Tibial nerve (tissue), 4 donors: ENCODE measurements around the gene RGMB. TPM values are rescaled to one million over a fixed set of nuclear protein-coding genes. Genes with fewer than 3 reads are reported as not detected.
"Not testable (repeated sequence)": the region's sequence is repeated elsewhere in the genome, so short reads cannot be mapped to it uniquely, and the experiment has no call there.

Experiments
- DNase-seq, 2 donors: peaks; one replicate each; pipeline ENCODE4 v3.0.0-alpha.2; 2019; ENCODE audit warnings: low spot score in 2 of 2
- H3K27ac ChIP-seq, 4 donors: fragments of 200-600 bp; sonication (generic) in 3 of 4; one replicate each; pipeline ENCODE4 v1.5.1; 2017 to 2019; ENCODE audit warnings: mild to moderate bottlenecking in 1 of 4
- H3K27me3 ChIP-seq, 2 donors: fragments of 200-600 bp; sonication (generic) in 1 of 2; one replicate each; pipeline versions ENCODE4 v1.5.1 to v1.6.0; 2017 to 2019
- H3K36me3 ChIP-seq, 3 donors: fragments of 200-600 bp; sonication (generic); one replicate each; pipeline ENCODE4 v1.5.1; 2018 to 2019
- H3K4me1 ChIP-seq, 4 donors: fragments of 200-600 bp; sonication (generic) in 3 of 4; one replicate each; pipeline ENCODE4 v1.5.1; 2017 to 2019
- H3K4me3 ChIP-seq, 4 donors: fragments of 200-600 bp; sonication (generic) in 3 of 4; one replicate each; pipeline ENCODE4 v1.5.1; 2017 to 2019; ENCODE audit warnings: mild to moderate bottlenecking in 1 of 4, moderate library complexity in 1 of 4
- H3K9me3 ChIP-seq, 4 donors: fragments of 200-600 bp; sonication (generic) in 3 of 4; one replicate each; pipeline ENCODE4 v1.5.1; 2017 to 2019
- EP300 ChIP-seq, 2 donors: sonication (generic); formaldehyde crosslinking; IDR thresholded peaks; one replicate each; pipeline ENCODE4 v1.6.1; 2017; ENCODE audit warnings: antibody characterized with exemption in 2 of 2, mild to moderate bottlenecking in 1 of 2
- POLR2A ChIP-seq, 2 donors: fragments of 450-650 bp; IDR thresholded peaks; one replicate each; pipeline ENCODE4 v1.6.1; 2017; ENCODE audit warnings: antibody characterized with exemption in 2 of 2, mild to moderate bottlenecking in 2 of 2, moderate library complexity in 2 of 2
- WGBS, 2 donors: methylation state at CpG; one replicate each; pipeline ENCODE4 v1.1.5; 2018; 5-methylcytosine and 5-hydroxymethylcytosine counted together
- total RNA-seq, 4 donors: library from RNA; depleted of rRNA; stranded (reverse); fragments of >200 nt; gene quantifications; one replicate each; pipeline ENCODE4 v1.1.0, GENCODE V29; 2016
- TF ChIP-seq, protein P1 (sequence below), 5 experiments: fragments of 200-600 bp in 3 of 5; fragments of 450-650 bp in 2 of 5; sonication (generic) in 3 of 5; IDR thresholded peaks; one replicate each; pipeline ENCODE4 v1.5.1; 2016 to 2019; ENCODE audit warnings: antibody characterized with exemption in 5 of 5, mild to moderate bottlenecking in 3 of 5, moderate library complexity in 2 of 5

Gene RGMB
- total RNA-seq, 4 donors from 2014 or later, result 31.8 to 43.1 (median 36.6) TPM

DNA sequence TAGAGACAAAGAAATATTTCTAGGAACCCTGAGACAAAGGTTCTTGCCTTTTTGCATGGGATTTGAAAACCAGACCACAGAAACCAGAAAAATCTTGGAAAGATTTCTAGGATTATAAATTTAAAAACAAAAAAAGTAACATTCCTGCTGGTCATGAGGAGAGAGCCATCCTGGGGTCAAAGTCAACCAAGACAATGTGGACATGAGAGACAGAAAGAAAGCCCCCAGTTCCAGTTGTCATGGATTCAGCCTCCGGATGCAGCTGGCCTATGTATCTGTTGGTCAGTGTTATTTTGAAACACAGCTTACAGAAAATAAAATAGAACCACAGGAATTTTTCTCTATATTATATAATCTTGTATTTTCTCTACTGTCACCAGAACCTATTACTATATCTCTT is 24.4 kb upstream of the RGMB start:
- DNase-seq, result no peak
- no peaks in the 10 kb centered on the region for H3K27me3 ChIP-seq
- H3K27ac ChIP-seq, result no peak overlapping the region
- 60 to 72% methylated on average over 1 of the region's 1 CpG for WGBS, 2 donors
- TF ChIP-seq, protein P1, sequence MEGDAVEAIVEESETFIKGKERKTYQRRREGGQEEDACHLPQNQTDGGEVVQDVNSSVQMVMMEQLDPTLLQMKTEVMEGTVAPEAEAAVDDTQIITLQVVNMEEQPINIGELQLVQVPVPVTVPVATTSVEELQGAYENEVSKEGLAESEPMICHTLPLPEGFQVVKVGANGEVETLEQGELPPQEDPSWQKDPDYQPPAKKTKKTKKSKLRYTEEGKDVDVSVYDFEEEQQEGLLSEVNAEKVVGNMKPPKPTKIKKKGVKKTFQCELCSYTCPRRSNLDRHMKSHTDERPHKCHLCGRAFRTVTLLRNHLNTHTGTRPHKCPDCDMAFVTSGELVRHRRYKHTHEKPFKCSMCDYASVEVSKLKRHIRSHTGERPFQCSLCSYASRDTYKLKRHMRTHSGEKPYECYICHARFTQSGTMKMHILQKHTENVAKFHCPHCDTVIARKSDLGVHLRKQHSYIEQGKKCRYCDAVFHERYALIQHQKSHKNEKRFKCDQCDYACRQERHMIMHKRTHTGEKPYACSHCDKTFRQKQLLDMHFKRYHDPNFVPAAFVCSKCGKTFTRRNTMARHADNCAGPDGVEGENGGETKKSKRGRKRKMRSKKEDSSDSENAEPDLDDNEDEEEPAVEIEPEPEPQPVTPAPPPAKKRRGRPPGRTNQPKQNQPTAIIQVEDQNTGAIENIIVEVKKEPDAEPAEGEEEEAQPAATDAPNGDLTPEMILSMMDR (IDR thresholded peaks at IDR 0.05), result no peak
- TF ChIP-seq POLR2A (IDR thresholded peaks at IDR 0.05) (no peak), EP300 (IDR thresholded peaks at IDR 0.05) (no peak)
- no peaks in the 10 kb centered on the region for H3K4me1 ChIP-seq
- no peaks in the 10 kb centered on the region for H3K36me3 ChIP-seq
- H3K9me3 ChIP-seq, result peaks cover 0 to 12% (median 0%) of the 10 kb centered on the region in 4 donors
- H3K4me3 ChIP-seq, result no peak overlapping the region

- TF ChIP-seq POLR2A (IDR thresholded peaks at IDR 0.05), result no peak
- TF ChIP-seq, protein P1 (IDR thresholded peaks at IDR 0.05), result peak in 1 of 5 experiments; percentile 14
- 96 to 97% methylated on average over 4 of the region's 4 CpGs for WGBS, 2 donors
Observed at GRCh38 chr5:98750693-98751092, 22.8 kb upstream of the RGMB start.

GRCh38 chr5:98752331-98752730 is 21.1 kb upstream of the RGMB start:
- H3K36me3 ChIP-seq, H3K27ac ChIP-seq, H3K9me3 ChIP-seq, DNase-seq, H3K4me3 ChIP-seq, H3K27me3 ChIP-seq, H3K4me1 ChIP-seq: not testable (repeated sequence)
- 89 to 91% methylated on average over 7 of the region's 7 CpGs for WGBS, 2 donors

More at GRCh38 chr5:98750693-98751092, 22.8 kb upstream of the RGMB start:
- H3K4me3 ChIP-seq, result no peak overlapping the region
- no peaks in the 10 kb centered on the region for H3K27me3 ChIP-seq
- peaks cover 0 to 12% (median 0%) of the 10 kb centered on the region in 4 donors for H3K9me3 ChIP-seq
- no peak for DNase-seq
- H3K4me1 ChIP-seq, result no peaks in the 10 kb centered on the region
- H3K27ac ChIP-seq, result no peak overlapping the region
- no peaks in the 10 kb centered on the region for H3K36me3 ChIP-seq

DNA sequence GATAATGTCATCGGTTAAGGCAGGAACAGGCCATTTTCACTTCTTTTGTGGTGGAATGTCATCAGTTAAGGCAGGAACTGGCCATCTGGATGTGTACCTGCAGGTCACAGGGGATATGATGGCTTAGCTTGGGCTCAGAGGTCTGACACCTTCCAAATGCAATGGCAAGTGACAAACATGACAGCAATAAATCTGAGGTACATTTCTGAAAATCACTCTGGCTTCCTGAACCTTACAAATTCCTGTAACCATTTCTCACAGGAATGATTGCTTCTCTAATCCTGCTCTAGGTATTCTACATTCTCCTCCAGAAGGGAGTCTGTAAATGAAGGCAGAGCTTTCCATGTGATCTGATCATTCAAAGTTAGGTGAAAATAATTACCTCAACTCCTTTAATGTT is 20.7 kb upstream of the RGMB start:
- not testable (repeated sequence) for H3K4me3 ChIP-seq, H3K27ac ChIP-seq, H3K4me1 ChIP-seq, H3K27me3 ChIP-seq, DNase-seq, H3K36me3 ChIP-seq, H3K9me3 ChIP-seq
- 45 to 83% methylated on average over 1 of the region's 1 CpG for WGBS, 2 donors

- H3K4me1 ChIP-seq, result no peaks in the 10 kb centered on the region
- no peaks in the 10 kb centered on the region for H3K27me3 ChIP-seq
- WGBS, 2 donors, result 84 to 87% methylated on average over 4 of the region's 4 CpGs
- no peaks in the 10 kb centered on the region for H3K36me3 ChIP-seq
- no peak overlapping the region for H3K4me3 ChIP-seq
- H3K9me3 ChIP-seq, result no peaks in the 10 kb centered on the region
- TF ChIP-seq POLR2A (IDR thresholded peaks at IDR 0.05) (no peak), EP300 (IDR thresholded peaks at IDR 0.05) (no peak)
- TF ChIP-seq, protein P1 (IDR thresholded peaks at IDR 0.05), result no peak
- no peak for DNase-seq
- no peak overlapping the region for H3K27ac ChIP-seq
Observed at GRCh38 chr5:98753507-98753906, 20.0 kb upstream of the RGMB start.

- WGBS, 2 donors, result 55 to 58% methylated on average over 3 of the region's 3 CpGs
- H3K9me3 ChIP-seq, result no peaks in the 10 kb centered on the region
- no peak overlapping the region for H3K27ac ChIP-seq
- TF ChIP-seq EP300 (IDR thresholded peaks at IDR 0.05) (no peak), POLR2A (IDR thresholded peaks at IDR 0.05) (no peak)
- TF ChIP-seq, protein P1 (IDR thresholded peaks at IDR 0.05), result no peak
- H3K27me3 ChIP-seq, result no peaks in the 10 kb centered on the region
- H3K36me3 ChIP-seq, result no peaks in the 10 kb centered on the region
- no peaks in the 10 kb centered on the region for H3K4me1 ChIP-seq
- no peak for DNase-seq
- H3K4me3 ChIP-seq, result no peak overlapping the region
Observed at GRCh38 chr5:98755406-98755805, 18.1 kb upstream of the RGMB start.
